ENCODE results near the gene ARL15.

The ARL15 gene

GRCh38 chr5:54030981-54031380, 279.4 kb downstream of the ARL15 start:
- DNase-seq (ENCODE audit: low read depth) = no peak

GRCh38 chr5:54024466-54024865, 285.9 kb downstream of the ARL15 start:
- DNase-seq (ENCODE audit: low read depth) = no peak

DNA sequence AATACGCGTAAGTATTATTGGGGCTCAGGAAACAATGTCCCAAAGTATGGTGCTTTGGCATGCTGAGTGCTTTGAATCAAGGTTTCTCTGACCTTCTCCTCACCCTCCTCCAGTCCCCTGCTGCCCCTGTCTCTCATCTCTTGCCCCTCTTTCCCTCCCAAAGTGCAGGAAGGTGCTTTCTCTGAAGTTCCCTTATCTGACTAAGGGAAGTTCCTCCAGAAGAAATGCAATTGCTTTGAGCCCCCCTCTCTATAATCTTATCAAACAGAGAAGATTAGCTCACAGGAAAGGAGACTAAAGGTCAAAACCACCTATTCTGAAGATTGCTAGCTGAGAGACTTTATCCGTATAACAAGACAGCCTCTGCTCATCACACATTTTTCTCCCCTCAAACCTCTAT, 288.1 kb downstream of the ARL15 start:
- no peak for DNase-seq (ENCODE audit: low read depth)

- DNase-seq (ENCODE audit: low read depth) = no peak
These were observed 288.8 kb downstream of the ARL15 start for GRCh38 chr5:54021431-54022164.

GRCh38 chr5:54018438-54018837, 291.9 kb downstream of the ARL15 start:
- no peak for DNase-seq (ENCODE audit: low read depth)

GRCh38 chr5:54017580-54017979, 292.8 kb downstream of the ARL15 start:
- no peak for DNase-seq (ENCODE audit: low read depth)

- DNase-seq (ENCODE audit: low read depth) = peak; percentile 65
These were observed 296.7 kb downstream of the ARL15 start for GRCh38 chr5:54013556-54014194.

GRCh38 chr5:54009828-54010227, 300.5 kb downstream of the ARL15 start:
- DNase-seq (ENCODE audit: low read depth) = no peak

DNA sequence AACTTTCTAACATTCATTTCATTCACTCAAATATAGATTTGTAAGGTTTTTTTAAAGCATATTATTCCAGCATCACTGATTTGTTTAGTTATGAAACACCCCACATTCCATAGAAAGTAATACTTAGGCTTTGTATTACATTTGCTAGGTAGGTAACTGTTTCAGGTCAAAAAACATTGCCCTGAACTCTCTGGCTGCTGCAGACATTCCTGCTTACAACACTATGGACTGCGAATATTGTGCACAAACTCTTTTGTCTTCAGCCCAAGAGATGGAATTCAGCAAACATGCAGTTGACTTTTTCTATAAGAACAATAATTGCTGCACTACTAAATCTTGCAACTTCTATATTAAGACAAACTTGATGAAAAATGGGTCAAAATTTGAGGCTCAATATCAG, 301.0 kb downstream of the ARL15 start:
- no peak for DNase-seq (ENCODE audit: low read depth)

DNA sequence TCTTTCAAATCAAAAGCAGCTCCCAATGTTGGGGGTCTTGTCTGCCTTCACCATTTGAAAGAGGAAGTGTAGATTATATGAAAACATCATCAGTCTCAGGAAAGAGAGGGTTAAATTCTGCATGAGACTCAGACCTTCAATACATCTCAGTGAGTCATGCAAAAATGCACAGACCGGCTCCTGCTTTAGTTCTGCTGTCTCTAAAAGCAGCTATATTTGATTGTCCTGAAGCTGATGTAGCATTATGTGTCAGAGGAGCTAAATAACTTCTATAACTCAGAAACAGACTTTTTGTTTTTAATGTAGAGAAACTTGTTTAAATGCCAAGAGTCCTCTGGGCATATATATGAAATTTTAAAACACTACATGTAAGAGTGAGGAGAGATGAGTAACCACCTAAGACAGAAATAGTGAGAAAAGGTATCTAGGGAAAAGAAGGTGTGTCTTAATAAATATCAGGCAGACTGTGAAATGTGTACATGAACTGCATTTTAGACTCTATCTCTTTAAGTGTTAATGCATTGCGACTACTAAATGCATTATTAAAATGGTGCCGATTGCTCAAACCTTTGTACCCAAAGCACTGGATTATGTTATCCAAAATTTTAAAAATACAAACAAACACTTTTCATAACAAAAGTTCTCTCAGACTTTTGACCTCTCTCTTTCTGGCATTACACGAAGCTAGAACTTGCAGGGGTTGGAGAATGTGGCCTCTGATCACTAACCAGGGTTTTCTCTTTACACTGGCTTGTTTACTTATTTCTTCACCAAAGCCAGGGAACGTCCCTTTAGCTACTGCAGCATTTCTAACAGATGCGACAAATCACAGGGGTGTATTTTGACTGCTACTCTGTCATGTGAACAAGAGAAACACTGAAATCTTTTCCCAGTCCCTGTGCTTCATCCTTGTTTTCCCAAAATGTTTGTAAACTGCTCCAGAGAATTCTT, 302.3 kb downstream of the ARL15 start:
- no peak for DNase-seq (ENCODE audit: low read depth)

DNA sequence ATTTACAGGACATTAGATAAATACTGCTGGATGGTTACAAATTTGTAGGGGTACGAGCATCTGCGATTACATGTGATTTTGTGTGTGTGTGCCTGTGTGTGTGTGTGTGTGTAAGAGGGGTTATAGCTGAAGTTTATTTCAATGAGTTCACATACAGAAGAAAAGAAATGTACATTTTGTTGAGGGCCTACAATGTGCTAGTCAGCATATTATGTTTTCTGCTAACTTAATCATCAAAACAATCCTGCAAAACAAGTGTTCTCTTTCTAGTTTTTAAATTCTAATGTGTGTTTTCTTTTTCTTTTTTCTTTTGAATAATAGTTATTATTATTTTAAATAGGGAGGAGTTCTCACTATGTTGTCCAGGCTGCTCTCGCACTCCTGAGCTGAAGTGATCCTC, 305.7 kb downstream of the ARL15 start:
- DNase-seq (ENCODE audit: low read depth) = no peak

DNA sequence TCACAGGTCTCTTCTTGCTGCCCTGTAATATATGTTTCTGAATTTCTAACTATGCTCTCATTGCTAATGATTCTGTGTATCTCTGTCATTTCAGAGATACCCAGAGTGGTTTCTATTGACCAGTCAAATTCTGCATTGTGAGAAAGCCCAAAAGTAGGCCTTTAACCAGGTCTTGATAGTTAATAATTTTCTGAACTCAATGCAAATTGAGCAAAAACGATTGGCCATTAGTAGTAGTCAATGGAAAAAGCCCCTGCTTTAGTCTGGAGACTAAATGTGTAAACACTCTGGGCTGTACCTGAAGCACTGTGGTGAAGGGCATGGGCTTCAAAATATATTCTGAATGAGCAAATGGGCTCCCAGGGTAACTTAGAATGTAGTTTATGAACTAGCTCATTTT, 307.6 kb downstream of the ARL15 start:
- DNase-seq (ENCODE audit: low read depth) = no peak

DNA sequence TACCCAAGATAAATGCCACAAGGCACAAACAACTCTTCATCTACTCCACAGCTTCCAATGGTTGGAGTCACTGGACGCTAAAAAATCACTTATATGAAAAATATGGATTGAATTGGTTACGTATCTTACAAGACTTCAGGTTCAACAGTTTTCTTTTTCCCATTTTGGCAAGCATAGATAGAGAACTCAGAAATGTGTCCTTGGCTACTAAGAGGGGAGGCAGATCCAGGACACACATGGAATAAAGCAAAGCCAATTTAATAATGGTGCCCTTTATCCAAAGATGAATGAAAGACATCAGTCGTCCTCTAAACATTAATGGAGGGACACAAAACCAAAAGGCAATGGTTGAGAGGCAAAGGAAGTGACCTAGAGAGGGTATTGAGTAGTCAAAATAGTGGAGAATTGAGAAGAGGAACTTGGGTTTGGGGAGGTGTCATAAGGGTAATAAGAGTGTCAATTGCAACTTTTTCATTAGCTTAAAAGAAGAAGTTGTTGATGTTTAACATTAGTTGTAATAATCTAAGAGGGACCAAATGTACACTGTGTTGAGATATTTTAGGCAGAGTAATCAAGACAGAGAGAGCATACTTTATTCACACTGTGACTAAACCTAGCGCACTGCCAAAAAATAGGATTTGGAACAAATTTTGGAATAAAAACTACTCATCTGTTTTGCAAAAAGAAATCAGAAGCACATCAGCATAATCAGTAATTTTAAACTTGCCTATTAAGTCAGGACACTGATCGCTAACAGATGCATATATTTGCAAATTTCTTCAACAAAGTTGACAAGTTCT, 308.2 kb downstream of the ARL15 start:
- DNase-seq (ENCODE audit: low read depth) = no peak

DNA sequence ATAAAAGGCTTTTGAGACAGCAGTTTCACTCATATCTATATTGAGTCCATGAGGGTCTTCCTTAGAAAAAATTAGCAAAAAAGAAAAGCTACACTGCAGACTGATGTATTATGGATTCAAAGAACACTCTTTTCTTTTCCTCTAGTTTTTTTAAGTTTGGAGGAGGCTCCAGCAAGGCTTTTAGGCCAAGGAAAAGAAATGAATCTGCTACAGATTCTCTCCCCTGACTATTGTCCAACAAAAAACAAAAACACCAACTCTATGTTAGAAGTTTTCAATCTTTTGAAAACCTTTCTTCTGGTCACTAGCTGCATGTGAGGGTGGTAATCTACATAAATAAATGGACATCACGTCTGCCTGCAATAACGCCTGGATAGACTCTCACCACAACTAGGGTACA, 310.4 kb downstream of the ARL15 start:
- no peak for DNase-seq (ENCODE audit: low read depth)

GRCh38 chr5:53997736-53998627, 312.4 kb downstream of the ARL15 start:
- no peak for DNase-seq (ENCODE audit: low read depth)

GRCh38 chr5:53996008-53996407, 314.4 kb downstream of the ARL15 start:
- DNase-seq (ENCODE audit: low read depth) = no peak

- DNase-seq (ENCODE audit: low read depth) = peak; percentile 42
These were observed 316.2 kb downstream of the ARL15 start for GRCh38 chr5:53994148-53994547.

GRCh38 chr5:53991942-53992341, 318.4 kb downstream of the ARL15 start:
- DNase-seq (ENCODE audit: low read depth) = no peak

DNA sequence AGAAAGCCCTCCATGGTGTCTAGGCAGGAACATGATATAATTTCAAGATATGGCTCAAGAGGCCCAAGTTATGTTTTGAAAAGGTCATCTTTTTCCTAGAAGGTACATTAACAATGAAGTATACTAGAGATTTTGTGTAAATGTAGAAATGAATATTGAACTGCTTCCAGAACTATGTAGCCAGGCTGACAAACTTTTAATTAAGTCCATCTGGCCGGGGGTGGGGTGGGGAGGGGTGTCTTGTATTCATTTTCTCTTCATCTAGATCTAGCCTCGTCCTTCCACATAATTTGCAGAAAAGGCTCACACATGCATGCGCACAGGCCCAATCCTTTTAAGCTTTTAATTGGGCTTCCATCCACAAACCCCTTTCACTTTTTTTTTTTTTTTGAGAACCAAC, 323.3 kb downstream of the ARL15 start:
- no peak for DNase-seq (ENCODE audit: low read depth)

GRCh38 chr5:53985796-53986195, 324.6 kb downstream of the ARL15 start:
- DNase-seq (ENCODE audit: low read depth) = no peak

GRCh38 chr5:53984971-53985370, 325.4 kb downstream of the ARL15 start:
- no peak for DNase-seq (ENCODE audit: low read depth)

All from GM04503 (cell line).